ENCODE measurements around the gene ARTN.
A peak's percentile ranks its signal among the peaks of the same experiment; 100 is the strongest.

The ARTN gene

GRCh38 chr1:43970911-43971310, 37.3 kb downstream of the ARTN start:
- ATAC-seq (ENCODE audit: low read depth) (no peak), DNase-seq (ENCODE audit: low spot score) (no peak)
- Histone ChIP-seq H3K9me3 (ENCODE audit: severe bottlenecking) (no peaks in the 10 kb centered on the region), H3K27ac (ENCODE audit: poor library complexity, severe bottlenecking) (no peak overlapping the region), H3K27me3 (ENCODE audit: insufficient read depth, poor library complexity, severe bottlenecking) (no peaks in the 10 kb centered on the region), H3K4me1 (ENCODE audit: insufficient read depth, poor library complexity, severe bottlenecking) (no peaks in the 10 kb centered on the region), H3K4me3 (ENCODE audit: severe bottlenecking) (peak overlapping the region; percentile 86), H3K36me3 (ENCODE audit: low read depth) (peaks cover 4% of the 10 kb centered on the region; the same call in 1 of the 2 replicates)
- TF ChIP-seq, protein P1, sequence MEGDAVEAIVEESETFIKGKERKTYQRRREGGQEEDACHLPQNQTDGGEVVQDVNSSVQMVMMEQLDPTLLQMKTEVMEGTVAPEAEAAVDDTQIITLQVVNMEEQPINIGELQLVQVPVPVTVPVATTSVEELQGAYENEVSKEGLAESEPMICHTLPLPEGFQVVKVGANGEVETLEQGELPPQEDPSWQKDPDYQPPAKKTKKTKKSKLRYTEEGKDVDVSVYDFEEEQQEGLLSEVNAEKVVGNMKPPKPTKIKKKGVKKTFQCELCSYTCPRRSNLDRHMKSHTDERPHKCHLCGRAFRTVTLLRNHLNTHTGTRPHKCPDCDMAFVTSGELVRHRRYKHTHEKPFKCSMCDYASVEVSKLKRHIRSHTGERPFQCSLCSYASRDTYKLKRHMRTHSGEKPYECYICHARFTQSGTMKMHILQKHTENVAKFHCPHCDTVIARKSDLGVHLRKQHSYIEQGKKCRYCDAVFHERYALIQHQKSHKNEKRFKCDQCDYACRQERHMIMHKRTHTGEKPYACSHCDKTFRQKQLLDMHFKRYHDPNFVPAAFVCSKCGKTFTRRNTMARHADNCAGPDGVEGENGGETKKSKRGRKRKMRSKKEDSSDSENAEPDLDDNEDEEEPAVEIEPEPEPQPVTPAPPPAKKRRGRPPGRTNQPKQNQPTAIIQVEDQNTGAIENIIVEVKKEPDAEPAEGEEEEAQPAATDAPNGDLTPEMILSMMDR (IDR thresholded peaks at IDR 0.05; ENCODE audit: poor library complexity, severe bottlenecking): no peak

- Histone ChIP-seq H3K4me1 (ENCODE audit: insufficient read depth, poor library complexity, severe bottlenecking) (no peaks in the 10 kb centered on the region), H3K27me3 (ENCODE audit: insufficient read depth, poor library complexity, severe bottlenecking) (no peaks in the 10 kb centered on the region), H3K36me3 (ENCODE audit: low read depth) (peaks cover 8% of the 10 kb centered on the region), H3K4me3 (ENCODE audit: severe bottlenecking) (no peak overlapping the region), H3K27ac (ENCODE audit: poor library complexity, severe bottlenecking) (no peak overlapping the region), H3K9me3 (ENCODE audit: severe bottlenecking) (no peaks in the 10 kb centered on the region)
- TF ChIP-seq, protein P1 (IDR thresholded peaks at IDR 0.05; ENCODE audit: poor library complexity, severe bottlenecking): no peak
- ATAC-seq (ENCODE audit: low read depth) (no peak), DNase-seq (ENCODE audit: low spot score) (no peak)
Observed at GRCh38 chr1:43971336-43971980, 37.9 kb downstream of the ARTN start.

- no peaks in the 10 kb centered on the region for H3K9me3 ChIP-seq (ENCODE audit: severe bottlenecking)
- H3K27me3 ChIP-seq (ENCODE audit: insufficient read depth, poor library complexity, severe bottlenecking): no peaks in the 10 kb centered on the region
- H3K4me1 ChIP-seq (ENCODE audit: insufficient read depth, poor library complexity, severe bottlenecking): no peaks in the 10 kb centered on the region
- no peak for DNase-seq (ENCODE audit: low spot score)
- ATAC-seq (ENCODE audit: low read depth): no peak
- TF ChIP-seq, protein P1 (IDR thresholded peaks at IDR 0.05; ENCODE audit: poor library complexity, severe bottlenecking): no peak
- H3K36me3 ChIP-seq (ENCODE audit: low read depth): peaks cover 21% of the 10 kb centered on the region
- H3K4me3 ChIP-seq (ENCODE audit: severe bottlenecking): peak overlapping the region; percentile 95
- H3K27ac ChIP-seq (ENCODE audit: poor library complexity, severe bottlenecking): peak overlapping the region; percentile 63
Observed at GRCh38 chr1:43973981-43974442, 40.4 kb downstream of the ARTN start.

DNA sequence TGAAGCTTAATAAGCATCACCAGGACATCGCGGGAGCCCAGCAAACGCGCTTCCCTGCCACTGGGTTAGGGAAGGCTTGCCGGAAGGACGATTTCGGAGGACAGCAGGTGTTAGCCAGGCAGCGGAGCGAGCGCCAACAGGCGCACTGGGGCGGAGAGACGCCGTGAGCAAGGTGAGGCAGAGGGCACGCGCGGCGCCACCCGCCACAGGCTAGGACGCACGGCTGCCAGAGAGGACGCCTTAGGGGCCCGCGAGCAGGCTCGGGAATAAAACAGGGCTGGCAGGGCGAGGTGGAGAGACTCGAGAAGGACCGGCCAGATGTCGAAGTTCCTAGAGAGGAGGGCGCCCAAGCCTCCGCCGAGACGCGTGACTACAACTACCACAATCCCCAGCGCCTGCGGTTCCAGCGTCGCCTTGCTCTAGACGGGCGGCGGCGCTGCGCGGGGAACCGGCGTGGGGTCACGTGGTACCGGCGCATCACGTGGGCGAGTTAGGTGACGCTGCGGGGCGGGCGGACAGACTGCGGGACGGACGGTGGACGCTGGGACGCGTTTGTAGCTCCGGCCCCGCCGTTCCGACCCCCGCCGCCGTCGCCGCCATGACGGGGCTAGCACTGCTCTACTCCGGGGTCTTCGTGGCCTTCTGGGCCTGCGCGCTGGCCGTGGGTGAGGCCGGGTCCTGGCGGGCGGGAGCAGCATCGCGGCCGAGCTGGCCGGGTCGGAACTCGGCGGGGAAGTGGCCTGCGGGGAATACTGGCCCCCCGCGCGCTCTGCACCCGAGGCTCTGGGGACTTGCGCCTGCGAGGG, 41.0 kb downstream of the ARTN start, which contains the start of gene ATP6V0B:
TSS of gene ATP6V0B (plus strand) at position 518 of the 806 bp plus-strand sequence. CDS start at position 599, 81 bp downstream.
- DNase-seq (ENCODE audit: low spot score): peak; percentile 96
- no peaks in the 10 kb centered on the region for H3K4me1 ChIP-seq (ENCODE audit: insufficient read depth, poor library complexity, severe bottlenecking)
- H3K36me3 ChIP-seq (ENCODE audit: low read depth): peaks cover 21% of the 10 kb centered on the region

More for the DNA sequence above, 41.0 kb downstream of the ARTN start, which contains the start of gene ATP6V0B:
- no peaks in the 10 kb centered on the region for H3K27me3 ChIP-seq (ENCODE audit: insufficient read depth, poor library complexity, severe bottlenecking)
- no peaks in the 10 kb centered on the region for H3K9me3 ChIP-seq (ENCODE audit: severe bottlenecking)
- TF ChIP-seq, protein P1 (IDR thresholded peaks at IDR 0.05; ENCODE audit: poor library complexity, severe bottlenecking): peak; percentile 7
- ATAC-seq (ENCODE audit: low read depth): peak; percentile 73
- H3K4me3 ChIP-seq (ENCODE audit: severe bottlenecking): peak within 1 kb of the TSS; percentile 95
- H3K27ac ChIP-seq (ENCODE audit: poor library complexity, severe bottlenecking): peak within 1 kb of the TSS; percentile 63

Data from RWPE2 (cell line).